Ovary (tissue), 9 donors: ENCODE measurements around the gene NEDD4L. TPM values are rescaled to one million over a fixed set of nuclear protein-coding genes. Genes with fewer than 3 reads are reported as not detected.

Experiments
- DNase-seq, 5 donors: peaks; one replicate each; pipeline ENCODE4 v3.0.0-alpha.2; 2019 to 2020
- H3K27ac ChIP-seq, 2 donors: fragments of 200-600 bp; one replicate each; pipeline versions ENCODE4 v1.5.1 to v1.8.0; 2019 to 2022
- H3K27me3 ChIP-seq: fragments of 200-600 bp; one replicate; pipeline ENCODE4 v1.8.0; 2022
- H3K36me3 ChIP-seq: fragments of 200-600 bp; sonication (generic); one replicate; pipeline ENCODE4 v1.5.1; 2019
- H3K4me1 ChIP-seq: one replicate; pipeline ENCODE4 v1.8.1; 2013; ENCODE audit warnings: mild to moderate bottlenecking, moderate library complexity; ENCODE audit not compliant: insufficient read depth
- H3K4me3 ChIP-seq: fragments of 200-600 bp; sonication (generic); one replicate; pipeline ENCODE4 v1.5.1; 2017
- H3K9me3 ChIP-seq, 2 donors: fragments of 200-600 bp in 1 of 2; sonication (generic) in 1 of 2; one replicate each; pipeline versions ENCODE4 v1.5.1 to v1.8.1; 2013 to 2019; ENCODE audit warnings: mild to moderate bottlenecking in 1 of 2, moderate library complexity in 1 of 2
- CTCF ChIP-seq, 3 donors: fragments of 450-650 bp in 2 of 3; fragments of 200-600 bp in 1 of 3; IDR thresholded peaks; one replicate each; pipeline versions ENCODE4 v1.5.1 to v1.8.0; 2016 to 2022; ENCODE audit warnings: antibody characterized with exemption in 3 of 3, mild to moderate bottlenecking in 1 of 3
- EP300 ChIP-seq: sonication (generic); formaldehyde crosslinking; IDR thresholded peaks from one replicate; pipeline ENCODE4 v1.6.1; 2017; ENCODE audit warnings: antibody characterized with exemption
- POLR2A ChIP-seq: fragments of 450-650 bp; IDR thresholded peaks from one replicate; pipeline ENCODE4 v1.6.1; 2017; ENCODE audit warnings: antibody characterized with exemption, mild to moderate bottlenecking, moderate library complexity
- WGBS, 3 donors: extraction: QIAGEN DNeasy Blood & Tissue Kit in 1 of 3; methylation state at CpG; one replicate each; pipeline versions ENCODE4 v1.1.5 to v1.1.7; 2013 to 2017; 5-methylcytosine and 5-hydroxymethylcytosine counted together
- intact Hi-C, 4 donors: fragments of 100-400 bp; cut with DNase I; formaldehyde crosslinking; loops; one replicate each; pipeline versions ENCODE4 v1.11.0 to v1.15.1; 2022 to 2023
- polyA plus RNA-seq, 2 donors: library from polyadenylated mRNA; stranded (reverse); fragments of 200-250 nt in 1 of 2; fragments of 350-450 nt in 1 of 2; fragmentation: Illumina TruSeq in 1 of 2; extraction: RNeasy Lipid Tissue Mini Kit (QIAGEN cat#74804) in 1 of 2; gene quantifications; one replicate each; pipeline ENCODE4 v1.2.3, GENCODE V29; 2013 to 2014
- total RNA-seq, 7 donors: library from RNA; depleted of rRNA in 2 of 7; stranded (reverse); fragments of >200 nt in 2 of 7; fragmentation: NEBNext Ultra II Directional in 3 of 7; extraction: Animal tissue kit (Norgen Biotek cat#: 25700) in 3 of 7; gene quantifications; one replicate each; pipeline versions ENCODE4 v1.1.0 to v1.2.4, GENCODE V29; 2016 to 2023
- donor health status: DM: no; HTN: no; CAD: no; lungs with moderate emphysema.
- donor health status: DM: no; HTN: no; CAD: no.
- donor health status: Bipolar disorder and iron deficiency.
- donor health status: DM: yes; HTN: yes; CAD: no.
- donor health status: DM: no; HTN: no; CAD: no.
- donor health status: DM: yes; HTN: yes; CAD: no.

NEDD4L gene
- total and polyA plus RNA-seq, 9 donors: 11.0 to 75.2 (median 18.2) TPM

GRCh38 chr18:58308463-58308862, 264.4 kb downstream of the NEDD4L start:
- WGBS, 3 donors: 79 to 82% (median 81%) methylated on average over 8 of the region's 8 CpGs
- TF ChIP-seq CTCF (IDR thresholded peaks at IDR 0.05) (no peak), POLR2A (no peak), EP300 (no peak)
- no peaks in the 10 kb centered on the region for H3K27me3 ChIP-seq
- H3K9me3 ChIP-seq: no peaks in the 10 kb centered on the region
- H3K36me3 ChIP-seq: no peaks in the 10 kb centered on the region
- no peaks in the 10 kb centered on the region for H3K4me1 ChIP-seq
- no peak overlapping the region for H3K4me3 ChIP-seq
- intact Hi-C loops: no loop called here
- no peak overlapping the region for H3K27ac ChIP-seq
- no peak for DNase-seq

- 95 to 96% (median 96%) methylated on average over 8 of the region's 8 CpGs for WGBS, 3 donors
- TF ChIP-seq POLR2A (no peak), CTCF (IDR thresholded peaks at IDR 0.05) (no peak), EP300 (no peak)
- Histone ChIP-seq H3K27me3 (no peaks in the 10 kb centered on the region), H3K4me3 (no peak overlapping the region), H3K4me1 (no peaks in the 10 kb centered on the region), H3K9me3 (no peaks in the 10 kb centered on the region), H3K36me3 (no peaks in the 10 kb centered on the region), H3K27ac (no peak overlapping the region)
- intact Hi-C loops: no loop called here
- DNase-seq: no peak
Observed at GRCh38 chr18:58309099-58309498, 265.1 kb downstream of the NEDD4L start.

GRCh38 chr18:58309610-58310239, 265.7 kb downstream of the NEDD4L start:
- no peak overlapping the region for H3K4me3 ChIP-seq
- DNase-seq: no peak
- TF ChIP-seq CTCF (IDR thresholded peaks at IDR 0.05): no peak
- no peak for TF ChIP-seq POLR2A
- TF ChIP-seq EP300: no peak
- no peak overlapping the region for H3K27ac ChIP-seq
- peaks cover 2% of the 10 kb centered on the region for H3K4me1 ChIP-seq
- H3K9me3 ChIP-seq: no peaks in the 10 kb centered on the region
- WGBS, 3 donors: 90 to 94% (median 92%) methylated on average over 7 of the region's 7 CpGs
- H3K27me3 ChIP-seq: no peaks in the 10 kb centered on the region
- no peaks in the 10 kb centered on the region for H3K36me3 ChIP-seq
- intact Hi-C loops: no loop called here

- no peaks in the 10 kb centered on the region for H3K36me3 ChIP-seq
- intact Hi-C loops: no loop called here
- no peak overlapping the region for H3K27ac ChIP-seq
- no peak for DNase-seq
- no peaks in the 10 kb centered on the region for H3K27me3 ChIP-seq
- no peaks in the 10 kb centered on the region for H3K9me3 ChIP-seq
- 86 to 89% (median 88%) methylated on average over 7 of the region's 7 CpGs for WGBS, 3 donors
- H3K4me3 ChIP-seq: no peak overlapping the region
- peaks cover 2% of the 10 kb centered on the region for H3K4me1 ChIP-seq
- TF ChIP-seq EP300 (no peak), POLR2A (no peak), CTCF (IDR thresholded peaks at IDR 0.05) (no peak)
Observed at GRCh38 chr18:58310517-58310916, 266.5 kb downstream of the NEDD4L start.
